Stomach (tissue), 19 donors: ENCODE measurements around the gene DIABLO. TPM values are rescaled to one million over a fixed set of nuclear protein-coding genes. Genes with fewer than 3 reads are reported as not detected.
A peak's percentile ranks its signal among the peaks of the same experiment; 100 is the strongest.

ENCODE experiments used
- DNase-seq, 2 donors: peaks; one replicate each; pipeline versions ENCODE4 v3.0.0 to v3.0.0-alpha.2; 2013 to 2019
- H3K27ac ChIP-seq, 5 donors: fragments of 200-600 bp in 4 of 5; sonication (generic) in 4 of 5; one replicate each; pipeline ENCODE4 v1.5.1; 2013 to 2019; ENCODE audit warnings: mild to moderate bottlenecking in 1 of 5, moderate library complexity in 1 of 5
- H3K27me3 ChIP-seq, 3 donors: fragments of 200-600 bp; sonication (generic); one replicate each; pipeline ENCODE4 v1.5.1; 2017 to 2019; ENCODE audit warnings: mixed run types in 1 of 3
- H3K36me3 ChIP-seq, 4 donors: fragments of 200-600 bp; sonication (generic); 1 replicate in 3 of 4; 2 replicates in 1 of 4; pipeline ENCODE4 v1.5.1; 2016 to 2019
- H3K4me1 ChIP-seq, 4 donors: fragments of 200-600 bp; sonication (generic); one replicate each; pipeline ENCODE4 v1.5.1; 2016 to 2019
- H3K4me3 ChIP-seq, 4 donors: fragments of 200-600 bp; sonication (generic) in 3 of 4; one replicate each; pipeline ENCODE4 v1.5.1; 2016 to 2019; ENCODE audit warnings: mild to moderate bottlenecking in 1 of 4
- H3K9me3 ChIP-seq, 4 donors: fragments of 200-600 bp; sonication (generic); one replicate each; pipeline ENCODE4 v1.5.1; 2016 to 2019
- CTCF ChIP-seq, 7 experiments: fragments of 450-650 bp in 4 of 7; fragments of 200-600 bp in 3 of 7; sonication (generic) in 3 of 7; IDR thresholded peaks; one replicate each; pipeline ENCODE4 v1.5.1; 2016 to 2019; ENCODE audit warnings: antibody characterized with exemption in 7 of 7, control low read depth in 2 of 7, mild to moderate bottlenecking in 1 of 7
- EP300 ChIP-seq: sonication (generic); formaldehyde crosslinking; IDR thresholded peaks from one replicate; pipeline ENCODE4 v1.6.1; 2017; ENCODE audit warnings: antibody characterized with exemption
- POLR2A ChIP-seq, 4 donors: fragments of 450-650 bp; IDR thresholded peaks; one replicate each; pipeline ENCODE4 v1.6.1; 2016; ENCODE audit warnings: antibody characterized with exemption in 4 of 4, control low read depth in 2 of 4, mild to moderate bottlenecking in 1 of 4, moderate library complexity in 1 of 4
- POLR2AphosphoS5 ChIP-seq, 3 donors: sonication (generic); formaldehyde crosslinking; IDR thresholded peaks; one replicate each; pipeline ENCODE4 v1.6.1; 2016; ENCODE audit warnings: antibody characterized with exemption in 3 of 3
- whole genome bisulfite sequencing, 5 donors: extraction: QIAGEN DNeasy Blood & Tissue Kit in 3 of 5; methylation state at CpG; one replicate each; pipeline versions ENCODE4 v1.1.5 to v1.1.7; 2013 to 2018; 5-methylcytosine and 5-hydroxymethylcytosine counted together
- intact Hi-C: fragments of 100-400 bp; cut with DNase I; formaldehyde crosslinking; loops from one replicate; pipeline ENCODE4 v1.15.1; 2023; ENCODE audit warnings: low total_unique reads
- long read RNA-seq, 10 donors: transcript quantifications; one replicate each; lab custom pipeline, GENCODE V29; 2026
- polyA plus RNA-seq, 3 donors: library from polyadenylated mRNA; stranded (reverse); fragments of 200-250 nt; gene quantifications; one replicate each; pipeline ENCODE4 v1.2.3, GENCODE V29; 2013
- total RNA-seq, 5 donors: library from RNA; depleted of rRNA; stranded (reverse); fragments of >200 nt; gene quantifications; one replicate each; pipeline versions ENCODE4 v1.1.0 to v1.2.3, GENCODE V29; 2014 to 2016
- donor health status: healthy with polysubstance abuse.
- donor health status: Bipolar disorder and iron deficiency.
- donor health status: healthy.

DIABLO gene
- total RNA-seq: 10 to 100 TPM; 11.9 to 62.2 (median 50.7) TPM
- 10 to 100 TPM; 36.1 to 41.8 (median 41.4) TPM for polyA plus RNA-seq
- long read RNA-seq, donor 1, transcript DIABLO-207 (6 exons, 1,471 nt): major isoform, 6 of 11 reads
- long read RNA-seq, donor 1, partial matches to known transcripts: 0 of 11 reads
- long read RNA-seq, donor 1, other reads (novel, unspliced or antisense): 0 of 11 reads
- long read RNA-seq, donor 2, transcript DIABLO-207 (6 exons, 1,471 nt): major isoform, 8 of 13 reads
- long read RNA-seq, donor 2, partial matches to known transcripts: 0 of 13 reads
- long read RNA-seq, donor 2, other reads (novel, unspliced or antisense): 0 of 13 reads
- long read RNA-seq, donor 3, transcript DIABLO-207 (6 exons, 1,471 nt): major isoform, 8 of 9 reads
- long read RNA-seq, donor 3, partial matches to known transcripts: 0 of 9 reads
- long read RNA-seq, donor 3, other reads (novel, unspliced or antisense): 0 of 9 reads
- long read RNA-seq, donor 4, partial matches to known transcripts: 0 of 1 reads
- long read RNA-seq, donor 4, other reads (novel, unspliced or antisense): 0 of 1 reads
- long read RNA-seq, donor 5, transcript DIABLO-207 (6 exons, 1,471 nt): major isoform, 20 of 28 reads
- long read RNA-seq, donor 5, partial matches to known transcripts: 0 of 28 reads
- long read RNA-seq, donor 5, other reads (novel, unspliced or antisense): 0 of 28 reads
- long read RNA-seq, donor 6, transcript DIABLO-207 (6 exons, 1,471 nt): major isoform, 33 of 47 reads
- long read RNA-seq, donor 6, partial matches to known transcripts: 0 of 47 reads
- long read RNA-seq, donor 6, other reads (novel, unspliced or antisense): 0 of 47 reads
- long read RNA-seq, donor 7, transcript DIABLO-207 (6 exons, 1,471 nt): major isoform, 14 of 22 reads
- long read RNA-seq, donor 7, partial matches to known transcripts: 0 of 22 reads
- long read RNA-seq, donor 7, other reads (novel, unspliced or antisense): 0 of 22 reads
- long read RNA-seq, donor 8, transcript DIABLO-207 (6 exons, 1,471 nt): major isoform, 14 of 22 reads
- long read RNA-seq, donor 8, partial matches to known transcripts: 0 of 22 reads
- long read RNA-seq, donor 8, other reads (novel, unspliced or antisense): 0 of 22 reads
- long read RNA-seq, donor 9, transcript DIABLO-207 (6 exons, 1,471 nt): major isoform, 11 of 18 reads
- long read RNA-seq, donor 9, partial matches to known transcripts: 0 of 18 reads
- long read RNA-seq, donor 9, other reads (novel, unspliced or antisense): 0 of 18 reads
- long read RNA-seq, donor 10, transcript DIABLO-207 (6 exons, 1,471 nt): major isoform, 7 of 10 reads
- long read RNA-seq, donor 10, partial matches to known transcripts: 0 of 10 reads
- long read RNA-seq, donor 10, other reads (novel, unspliced or antisense): 0 of 10 reads

GRCh38 chr12:122225683-122226365 is at the start of gene DIABLO:
Gene DIABLO (minus strand): TSS chr12:122226052. CDS start chr12:122226014, 38 bp downstream.
- peaks cover 20 to 48% (median 34%) of the 10 kb centered on the region in 4 donors for H3K4me1 ChIP-seq
- peaks cover 8 to 67% (median 56%) of the 10 kb centered on the region in 4 donors for H3K36me3 ChIP-seq
- intact Hi-C loops: no loop called here
- H3K9me3 ChIP-seq: no peaks in the 10 kb centered on the region
- H3K27me3 ChIP-seq: no peaks in the 10 kb centered on the region
- H3K27ac ChIP-seq: peak within 1 kb of the TSS; percentile 96 to 100 (median 98)
- 0 to 1% (median 0%) methylated on average over 33 to 74 of the region's 74 CpGs for WGBS, 5 donors
- DNase-seq: peak; percentile 100
- peak within 1 kb of the TSS; percentile 93 to 98 (median 96) for H3K4me3 ChIP-seq
- TF ChIP-seq POLR2AphosphoS5 (IDR thresholded peaks at IDR 0.05) (peak; percentile 99), EP300 (no peak), POLR2A (IDR thresholded peaks at IDR 0.05) (peak in 2 of 4 donors; percentile 70 to 97)

- WGBS, 5 donors: 73 to 92% (median 86%) methylated on average over 8 of the region's 8 CpGs
- peaks cover 26 to 91% (median 84%) of the 10 kb centered on the region in 4 donors for H3K36me3 ChIP-seq
- H3K4me1 ChIP-seq: no peaks in the 10 kb centered on the region
- no peak overlapping the region for H3K4me3 ChIP-seq
- intact Hi-C loops: no loop called here
- H3K27ac ChIP-seq: no peak overlapping the region
- H3K27me3 ChIP-seq: no peaks in the 10 kb centered on the region
- TF ChIP-seq POLR2AphosphoS5 (IDR thresholded peaks at IDR 0.05) (no peak), CTCF (IDR thresholded peaks at IDR 0.05) (no peak), EP300 (no peak), POLR2A (IDR thresholded peaks at IDR 0.05) (no peak)
- DNase-seq: no peak
- H3K9me3 ChIP-seq: no peaks in the 10 kb centered on the region
These were observed 49.6 kb upstream of the DIABLO start for GRCh38 chr12:122275459-122275858.

GRCh38 chr12:122266230-122266901 is 40.5 kb upstream of the DIABLO start, which contains the start of gene VPS33A:
Gene VPS33A (minus strand): TSS chr12:122266494. CDS start chr12:122266408, 86 bp downstream.
- peak within 1 kb of the TSS; percentile 87 to 96 (median 92) for H3K27ac ChIP-seq
- peaks cover 2 to 47% (median 38%) of the 10 kb centered on the region in 4 donors for H3K36me3 ChIP-seq
- intact Hi-C loops: no loop called here
- no peaks in the 10 kb centered on the region for H3K9me3 ChIP-seq
- 0% methylated on average over 42 to 56 of the region's 56 CpGs for WGBS, 5 donors
- H3K4me3 ChIP-seq: peak within 1 kb of the TSS; percentile 85 to 95 (median 90)
- TF ChIP-seq POLR2A (IDR thresholded peaks at IDR 0.05) (peak in 2 of 4 donors; percentile 7 to 22), POLR2AphosphoS5 (IDR thresholded peaks at IDR 0.05) (peak; percentile 91 to 98 (median 95)), CTCF (IDR thresholded peaks at IDR 0.05) (peak in 1 of 7 experiments; percentile 5), EP300 (peak; percentile 4)
- H3K4me1 ChIP-seq: peaks cover 7 to 30% (median 22%) of the 10 kb centered on the region in 4 donors
- H3K27me3 ChIP-seq: no peaks in the 10 kb centered on the region
- DNase-seq: peak; percentile 98 to 99
